Endodermal cell (in vitro differentiated cells): ENCODE measurements around the gene DNM2. TPM values are rescaled to one million over a fixed set of nuclear protein-coding genes. Genes with fewer than 3 reads are reported as not detected.
A peak's percentile ranks its signal among the peaks of the same experiment; 100 is the strongest.

Experiments
- DNase-seq: peaks from one replicate; pipeline ENCODE4 v3.0.0-alpha.2; 2017
- H3K27ac ChIP-seq: 2 replicates; pipeline ENCODE4 v1.5.1; 2013; ENCODE audit warnings: mild to moderate bottlenecking, low read depth, low read length, moderate library complexity
- H3K27me3 ChIP-seq: 2 replicates; pipeline ENCODE4 v1.6.1; 2013; ENCODE audit warnings: mild to moderate bottlenecking, low read length, moderate library complexity; ENCODE audit not compliant: insufficient read depth, control insufficient read depth, poor library complexity, severe bottlenecking
- H3K36me3 ChIP-seq: 2 replicates; pipeline ENCODE4 v1.7.0; 2013; ENCODE audit warnings: mild to moderate bottlenecking, low read length, moderate library complexity; ENCODE audit not compliant: control insufficient read depth, insufficient read depth
- H3K4me1 ChIP-seq: one replicate; pipeline ENCODE4 v1.7.0; 2013; ENCODE audit warnings: low read length; ENCODE audit not compliant: control insufficient read depth, insufficient read depth
- H3K4me3 ChIP-seq: 2 replicates; pipeline ENCODE4 v1.5.1; 2013; ENCODE audit warnings: mild to moderate bottlenecking, low read length, moderate library complexity
- H3K9ac ChIP-seq: 2 replicates; pipeline ENCODE4 v1.6.1; 2013; ENCODE audit warnings: mild to moderate bottlenecking, low read length, moderate library complexity; ENCODE audit not compliant: poor library complexity, severe bottlenecking; ENCODE audit errors: extremely low read depth
- H3K9me3 ChIP-seq: 2 replicates; pipeline ENCODE4 v1.6.1; 2013; ENCODE audit warnings: mild to moderate bottlenecking, low read length, moderate library complexity; ENCODE audit not compliant: control insufficient read depth
- H3K27ac Mint-ChIP-seq: 2 replicates; pipeline ENCODE4 v1.8.0; 2020; ENCODE audit warnings: mixed read lengths
- H3K27me3 Mint-ChIP-seq: 2 replicates; pipeline ENCODE4 v1.8.0; 2021; ENCODE audit warnings: mild to moderate bottlenecking, mixed read lengths; ENCODE audit not compliant: insufficient read depth
- H3K36me3 Mint-ChIP-seq: 2 replicates; pipeline ENCODE4 v1.8.0; 2020; ENCODE audit warnings: low read depth, mixed read lengths
- H3K4me1 Mint-ChIP-seq: 2 replicates; pipeline ENCODE4 v1.8.0; 2020; ENCODE audit warnings: mixed read lengths
- H3K4me3 Mint-ChIP-seq: 2 replicates; pipeline ENCODE4 v1.8.0; 2020; ENCODE audit warnings: mild to moderate bottlenecking, moderate library complexity, mixed read lengths
- H3K9me3 Mint-ChIP-seq: 2 replicates; pipeline ENCODE4 v1.8.0; 2020; ENCODE audit warnings: mild to moderate bottlenecking, mixed read lengths
- CTCF ChIP-seq: fragments of 200-600 bp; sonication (generic); conservative IDR thresholded peaks from 2 replicates; pipeline ENCODE4 v1.5.0; 2021; ENCODE audit warnings: antibody characterized with exemption, mild to moderate bottlenecking
- WGBS, 2 experiments: methylation state at CpG; one replicate each; pipeline versions ENCODE4 v1.1.5 to v1.1.7; 2013; ENCODE audit warnings: missing lambda C conversion rate in 2 of 2, mixed read lengths in 1 of 2; ENCODE audit not compliant: insufficient coverage in 1 of 2, insufficient read length in 1 of 2; 5-methylcytosine and 5-hydroxymethylcytosine counted together
- total RNA-seq, 2 donors: library from RNA; stranded (reverse); fragmentation: NEBNext Ultra II Directional in 1 of 2; extraction: Animal tissue kit (Norgen Biotek cat#: 25700) in 1 of 2; gene quantifications; 2 replicates in 1 of 2; 3 replicates in 1 of 2; pipeline ENCODE4 v1.2.1, GENCODE V29; 2021

DNM2 gene
- total RNA-seq, 2 donors from 2014 or later, result 118 to 136 TPM

- H3K9me3 ChIP-seq, result no peaks in the 10 kb centered on the region
- WGBS, 2 experiments, result 90 to 93% methylated on average over 7 to 10 of the region's 10 CpGs
- H3K27ac Mint-ChIP-seq, result no peak overlapping the region
- no peak overlapping the region for H3K4me3 Mint-ChIP-seq
- no peak overlapping the region for H3K27ac ChIP-seq
- no peaks in the 10 kb centered on the region for H3K27me3 ChIP-seq
- TF ChIP-seq CTCF, result no peak
- no peaks in the 10 kb centered on the region for H3K4me1 ChIP-seq
- DNase-seq, result no peak
- H3K4me3 ChIP-seq, result no peak overlapping the region
- H3K36me3 Mint-ChIP-seq, result peaks cover 28% of the 10 kb centered on the region
- peaks cover 13% of the 10 kb centered on the region for H3K36me3 ChIP-seq
- H3K9ac ChIP-seq, result no peak overlapping the region
- no peaks in the 10 kb centered on the region for H3K4me1 Mint-ChIP-seq
- H3K27me3 Mint-ChIP-seq, result no peaks in the 10 kb centered on the region
- no peaks in the 10 kb centered on the region for H3K9me3 Mint-ChIP-seq
Observed at GRCh38 chr19:10726268-10726667, 8.4 kb downstream of the DNM2 start.

- no peaks in the 10 kb centered on the region for H3K27me3 Mint-ChIP-seq
- no peak overlapping the region for H3K9ac ChIP-seq
- H3K9me3 ChIP-seq, result no peaks in the 10 kb centered on the region
- peaks cover 31% of the 10 kb centered on the region for H3K36me3 Mint-ChIP-seq
- TF ChIP-seq CTCF, result no peak
- no peak overlapping the region for H3K4me3 ChIP-seq
- H3K9me3 Mint-ChIP-seq, result no peaks in the 10 kb centered on the region
- no peak overlapping the region for H3K4me3 Mint-ChIP-seq
- H3K4me1 ChIP-seq, result no peaks in the 10 kb centered on the region
- no peaks in the 10 kb centered on the region for H3K27me3 ChIP-seq
- peak overlapping the region; percentile 5 for H3K27ac Mint-ChIP-seq
- no peak overlapping the region for H3K27ac ChIP-seq
- no peak for DNase-seq
- WGBS, 2 experiments, result 93 to 98% methylated on average over 14 of the region's 14 CpGs
- peaks cover 13% of the 10 kb centered on the region for H3K36me3 ChIP-seq
- no peaks in the 10 kb centered on the region for H3K4me1 Mint-ChIP-seq
Observed at GRCh38 chr19:10727685-10728201, 9.9 kb downstream of the DNM2 start.

- Histone ChIP-seq H3K4me1 (no peaks in the 10 kb centered on the region), H3K9me3 (no peaks in the 10 kb centered on the region), H3K27ac (no peak overlapping the region), H3K36me3 (peaks cover 13% of the 10 kb centered on the region), H3K27me3 (no peaks in the 10 kb centered on the region), H3K9ac (no peak overlapping the region), H3K4me3 (no peak overlapping the region)
- Mint-ChIP-seq H3K27me3 (no peaks in the 10 kb centered on the region), H3K4me3 (no peak overlapping the region), H3K4me1 (no peaks in the 10 kb centered on the region), H3K27ac (no peak overlapping the region), H3K9me3 (no peaks in the 10 kb centered on the region), H3K36me3 (peaks cover 25% of the 10 kb centered on the region)
- WGBS, 2 experiments, result 94 to 95% methylated on average over 14 of the region's 14 CpGs
- TF ChIP-seq CTCF, result no peak
- DNase-seq, result no peak
Observed at GRCh38 chr19:10729411-10729810, 11.5 kb downstream of the DNM2 start.
